Epidermal melanocyte (primary cell): ENCODE data around the gene MAGI1.

Experiments
- DNase-seq: peaks from one replicate; pipeline ENCODE4 v3.0.0; 2011; ENCODE audit warnings: low spot score; ENCODE audit not compliant: insufficient read length

Gene MAGI1

GRCh38 chr3:65493938-65494337, 544.8 kb downstream of the MAGI1 start:
- DNase-seq, result no peak

- DNase-seq, result no peak
Observed at GRCh38 chr3:65493371-65493882, 545.3 kb downstream of the MAGI1 start.

GRCh38 chr3:65492249-65492648, 546.5 kb downstream of the MAGI1 start:
- no peak for DNase-seq

- no peak for DNase-seq
Observed at GRCh38 chr3:65490114-65490513, 548.6 kb downstream of the MAGI1 start.

- no peak for DNase-seq
Observed at GRCh38 chr3:65489253-65489652, 549.5 kb downstream of the MAGI1 start.

- DNase-seq, result no peak
Observed at GRCh38 chr3:65485826-65486469, 552.8 kb downstream of the MAGI1 start.

- DNase-seq, result no peak
Observed at GRCh38 chr3:65484964-65485363, 553.8 kb downstream of the MAGI1 start.

GRCh38 chr3:65483480-65483879, 555.2 kb downstream of the MAGI1 start:
- DNase-seq, result no peak

- no peak for DNase-seq
Observed at GRCh38 chr3:65483011-65483410, 555.7 kb downstream of the MAGI1 start.

GRCh38 chr3:65481085-65481484, 557.6 kb downstream of the MAGI1 start:
- DNase-seq, result no peak

- no peak for DNase-seq
Observed at GRCh38 chr3:65479990-65480389, 558.7 kb downstream of the MAGI1 start.

- DNase-seq, result no peak
Observed at GRCh38 chr3:65478551-65479500, 559.9 kb downstream of the MAGI1 start.

- DNase-seq, result no peak
Observed at GRCh38 chr3:65473736-65474135, 565.0 kb downstream of the MAGI1 start.

GRCh38 chr3:65472501-65472900, 566.2 kb downstream of the MAGI1 start:
- no peak for DNase-seq

GRCh38 chr3:65466300-65466988, 572.3 kb downstream of the MAGI1 start:
- no peak for DNase-seq

- DNase-seq, result no peak
Observed at GRCh38 chr3:65449841-65450428, 588.8 kb downstream of the MAGI1 start.

- no peak for DNase-seq
Observed at GRCh38 chr3:65448120-65448519, 590.6 kb downstream of the MAGI1 start.

- DNase-seq, result no peak
Observed at GRCh38 chr3:65445573-65446169, 593.0 kb downstream of the MAGI1 start.

GRCh38 chr3:65444447-65444815, 594.3 kb downstream of the MAGI1 start:
- DNase-seq, result no peak

GRCh38 chr3:65443739-65444446, 594.8 kb downstream of the MAGI1 start:
- DNase-seq, result no peak
